DND-41 (cell line): ENCODE data around the gene DTWD2.

Experiments
- CTCF ChIP-seq: IDR thresholded peaks from 2 replicates; pipeline ENCODE4 v1.5.1; 2012; ENCODE audit warnings: borderline replicate concordance, low read length, moderate library complexity, mild to moderate bottlenecking; ENCODE audit not compliant: poor library complexity, severe bottlenecking; ENCODE audit errors: extremely low read depth
- EZH2 ChIP-seq: IDR thresholded peaks from 3 replicates; pipeline ENCODE4 v1.6.1; 2012; ENCODE audit warnings: borderline replicate concordance, low read depth, mild to moderate bottlenecking, moderate library complexity, low read length, inconsistent platforms; ENCODE audit not compliant: severe bottlenecking

GRCh38 chr5:118888556-118888955, 99.8 kb downstream of the DTWD2 start:
- no peak for TF ChIP-seq CTCF
- no peak for TF ChIP-seq EZH2
